Neural progenitor cell (in vitro differentiated cells): ENCODE results near the gene KCNJ10.

ENCODE experiments used
- CTCF ChIP-seq: fragments of 200-600 bp; sonication (generic); IDR thresholded peaks from 2 replicates; pipeline ENCODE4 v1.5.1; 2017; ENCODE audit warnings: antibody characterized with exemption, mild to moderate bottlenecking
- EZH2 ChIP-seq: fragments of 200-600 bp; sonication (generic); IDR thresholded peaks from 2 replicates; pipeline ENCODE4 v1.6.1; 2017; ENCODE audit warnings: antibody characterized with exemption, mild to moderate bottlenecking, moderate library complexity
- EZH2phosphoT487 ChIP-seq: fragments of 200-600 bp; sonication (generic); IDR thresholded peaks from 2 replicates; pipeline ENCODE4 v1.6.1; 2017; ENCODE audit warnings: antibody characterized with exemption

- TF ChIP-seq CTCF (no peak), EZH2 (no peak), EZH2phosphoT487 (no peak)
Observed at GRCh38 chr1:159955456-159955855, 114.5 kb downstream of the KCNJ10 start.
